ENCODE results near the gene LZTR1. TPM values are rescaled to one million over a fixed set of nuclear protein-coding genes. Genes with fewer than 3 reads are reported as not detected.

The LZTR1 gene
- total RNA-seq, 1 donor from 2014 or later = 51.6 TPM

DNA sequence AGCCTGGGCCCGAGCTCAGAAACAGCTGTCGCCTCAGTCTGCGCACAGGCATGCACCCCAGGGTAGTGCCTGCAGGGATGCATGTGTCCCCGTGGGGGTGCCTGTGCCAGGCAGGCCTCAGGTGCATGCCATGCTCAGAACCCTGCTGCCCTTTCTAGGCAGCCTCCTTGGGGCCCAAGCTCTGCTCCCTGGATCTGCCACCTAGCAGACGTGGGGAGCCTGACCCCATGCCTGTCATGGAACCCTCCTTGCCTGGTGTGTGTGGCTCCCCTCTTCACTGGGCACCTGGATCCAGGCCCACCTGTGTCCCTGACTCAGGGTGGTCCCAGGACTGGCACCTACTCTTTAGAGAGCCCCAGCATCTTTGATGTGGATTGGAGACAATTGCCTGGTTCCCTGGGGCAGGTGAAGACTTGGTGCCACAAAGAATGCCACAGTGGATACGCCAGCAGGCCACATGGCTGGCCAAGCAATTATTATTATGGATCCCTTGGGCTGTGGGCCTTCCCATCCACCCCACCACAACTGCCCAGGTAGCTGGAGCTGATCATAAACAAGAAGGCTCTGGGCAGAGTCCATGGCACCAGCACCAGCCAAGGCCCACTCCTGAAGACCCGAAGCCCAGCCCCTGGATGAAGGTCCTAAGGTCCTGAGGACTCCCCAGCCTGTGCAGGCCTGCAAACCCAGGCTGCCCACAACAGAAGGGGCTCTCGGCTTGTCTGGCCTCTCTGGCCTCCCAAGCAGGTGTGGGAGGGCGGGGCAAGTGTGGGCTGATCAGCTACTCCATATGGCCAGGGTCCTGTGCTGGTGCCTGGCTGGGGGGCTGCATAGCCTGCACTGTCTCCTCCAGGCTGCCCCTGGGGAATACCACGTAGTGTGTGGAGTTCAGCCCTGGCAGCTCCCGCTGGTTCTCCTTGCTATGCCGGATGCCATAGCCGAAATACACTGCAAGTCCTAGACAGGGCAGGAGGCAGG lies 46.5 kb downstream of the LZTR1 start:
- Histone ChIP-seq H3K9me3 (no peaks in the 10 kb centered on the region), H3K27ac (no peak overlapping the region), H3K4me1 (peaks cover 13% of the 10 kb centered on the region), H3K27me3 (ENCODE audit: low read depth) (peaks cover 33% of the 10 kb centered on the region), H3K4me3 (no peak overlapping the region), H3K36me3 (no peaks in the 10 kb centered on the region)
- intact Hi-C loops (cut with DNase I) = no loop called here
- ATAC-seq (no peak), DNase-seq (no peak)
- TF ChIP-seq, protein P1, sequence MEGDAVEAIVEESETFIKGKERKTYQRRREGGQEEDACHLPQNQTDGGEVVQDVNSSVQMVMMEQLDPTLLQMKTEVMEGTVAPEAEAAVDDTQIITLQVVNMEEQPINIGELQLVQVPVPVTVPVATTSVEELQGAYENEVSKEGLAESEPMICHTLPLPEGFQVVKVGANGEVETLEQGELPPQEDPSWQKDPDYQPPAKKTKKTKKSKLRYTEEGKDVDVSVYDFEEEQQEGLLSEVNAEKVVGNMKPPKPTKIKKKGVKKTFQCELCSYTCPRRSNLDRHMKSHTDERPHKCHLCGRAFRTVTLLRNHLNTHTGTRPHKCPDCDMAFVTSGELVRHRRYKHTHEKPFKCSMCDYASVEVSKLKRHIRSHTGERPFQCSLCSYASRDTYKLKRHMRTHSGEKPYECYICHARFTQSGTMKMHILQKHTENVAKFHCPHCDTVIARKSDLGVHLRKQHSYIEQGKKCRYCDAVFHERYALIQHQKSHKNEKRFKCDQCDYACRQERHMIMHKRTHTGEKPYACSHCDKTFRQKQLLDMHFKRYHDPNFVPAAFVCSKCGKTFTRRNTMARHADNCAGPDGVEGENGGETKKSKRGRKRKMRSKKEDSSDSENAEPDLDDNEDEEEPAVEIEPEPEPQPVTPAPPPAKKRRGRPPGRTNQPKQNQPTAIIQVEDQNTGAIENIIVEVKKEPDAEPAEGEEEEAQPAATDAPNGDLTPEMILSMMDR (IDR thresholded peaks at IDR 0.05) = no peak

DNA sequence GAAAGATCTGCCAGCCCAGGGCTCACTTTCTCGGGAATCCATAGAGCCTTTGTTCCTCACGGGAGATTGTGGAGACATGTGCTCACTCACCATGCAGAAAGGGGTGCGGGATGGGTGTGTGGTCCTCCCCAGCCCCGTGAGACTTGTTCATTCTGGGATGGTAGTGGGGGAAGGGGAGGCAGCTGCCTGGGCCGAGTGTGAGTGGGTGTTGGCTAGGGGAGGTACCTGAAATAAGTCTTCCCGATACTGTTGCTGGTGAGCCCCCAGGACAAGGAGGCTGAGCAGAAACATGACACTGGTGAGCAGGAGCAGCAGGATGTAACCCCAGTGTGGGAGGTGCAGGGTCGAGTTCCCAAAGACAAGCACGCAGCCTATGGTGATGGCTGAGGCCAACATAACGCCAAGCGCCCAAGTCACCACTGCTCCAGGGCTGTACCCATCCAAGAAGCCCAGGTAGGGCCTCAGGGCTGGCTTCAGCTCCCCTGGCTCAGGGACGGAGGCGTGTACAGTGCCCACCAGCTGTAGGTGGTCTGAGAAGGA lies 47.5 kb downstream of the LZTR1 start:
- H3K27me3 ChIP-seq (ENCODE audit: low read depth) = peaks cover 33% of the 10 kb centered on the region

DNA sequence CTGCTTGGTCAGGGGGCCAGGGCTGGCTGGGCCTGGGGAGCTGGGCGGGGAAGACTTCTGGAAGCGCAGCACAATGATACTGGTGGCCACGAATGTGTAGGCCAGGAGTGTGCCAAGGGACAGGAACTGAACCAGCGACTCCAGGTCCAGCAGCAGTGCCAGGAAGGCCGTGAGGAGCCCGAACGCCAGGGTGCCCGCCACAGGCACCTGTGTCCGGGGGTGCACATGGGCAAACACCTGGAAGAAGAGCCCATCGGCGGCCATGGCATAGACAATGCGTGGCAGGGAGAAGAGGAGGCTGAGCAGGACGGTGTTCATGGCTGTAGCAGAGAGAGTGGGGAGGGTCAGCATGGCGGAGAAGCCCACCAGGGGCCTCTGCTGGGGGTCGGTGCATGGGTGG lies 47.9 kb downstream of the LZTR1 start:
- DNase-seq (no peak), ATAC-seq (no peak)
- no peak overlapping the region for H3K27ac ChIP-seq
- H3K4me3 ChIP-seq = no peak overlapping the region
- H3K27me3 ChIP-seq (ENCODE audit: low read depth) = peaks cover 33% of the 10 kb centered on the region
- H3K9me3 ChIP-seq = no peaks in the 10 kb centered on the region
- no peaks in the 10 kb centered on the region for H3K36me3 ChIP-seq
- intact Hi-C loops (cut with DNase I) = no loop called here
- H3K4me1 ChIP-seq = peaks cover 13% of the 10 kb centered on the region
- TF ChIP-seq, protein P1 (IDR thresholded peaks at IDR 0.05) = no peak

More for the DNA sequence above, 47.5 kb downstream of the LZTR1 start:
- intact Hi-C loops (cut with DNase I) = no loop called here
- ATAC-seq (no peak), DNase-seq (no peak)
- Histone ChIP-seq H3K36me3 (no peaks in the 10 kb centered on the region), H3K9me3 (no peaks in the 10 kb centered on the region), H3K27ac (no peak overlapping the region), H3K4me1 (peaks cover 13% of the 10 kb centered on the region), H3K4me3 (no peak overlapping the region)
- TF ChIP-seq, protein P1 (IDR thresholded peaks at IDR 0.05) = no peak

DNA sequence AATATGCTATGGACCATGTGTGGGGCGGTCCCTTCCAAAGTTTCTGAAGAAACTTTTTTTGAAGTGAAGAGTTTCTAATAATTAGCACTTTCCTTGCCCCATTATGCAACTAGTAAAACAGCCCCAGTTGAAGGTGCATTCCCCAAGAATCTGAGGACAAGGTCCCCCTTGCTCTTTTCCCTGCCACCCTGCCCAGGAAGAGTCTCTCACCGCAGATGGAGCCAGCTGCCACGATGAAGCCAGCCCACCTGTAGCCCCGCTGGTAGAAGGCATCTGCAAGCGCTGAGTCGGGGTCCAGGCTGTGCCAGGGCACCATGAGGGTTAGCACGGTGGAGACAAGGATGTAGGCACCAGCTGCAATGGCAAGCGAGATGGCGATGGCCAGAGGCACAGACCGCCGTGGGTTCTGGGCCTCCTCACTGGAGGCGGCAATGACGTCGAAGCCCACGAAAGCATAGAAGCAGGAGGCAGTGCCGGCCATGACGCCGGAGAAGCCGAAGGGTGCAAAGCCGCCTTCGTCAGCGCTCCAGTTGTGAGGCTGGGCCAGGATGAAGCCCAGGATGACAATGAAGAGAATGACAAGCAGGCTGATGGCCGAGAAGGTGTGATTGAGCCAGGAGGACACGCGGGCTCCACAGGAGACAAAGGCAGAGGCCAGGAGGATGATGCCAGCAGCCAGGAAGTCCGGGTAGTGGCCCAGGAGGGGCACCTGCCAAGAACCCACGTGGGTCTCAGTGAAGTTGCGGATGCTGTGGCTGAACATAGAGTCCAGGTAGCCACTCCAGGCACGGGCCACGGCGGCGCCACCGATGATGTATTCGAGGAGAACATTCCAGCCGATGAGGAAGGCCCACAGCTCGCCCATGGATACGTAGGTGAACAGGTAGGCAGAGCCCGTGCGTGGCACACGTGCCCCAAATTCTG lies 48.8 kb downstream of the LZTR1 start:
- TF ChIP-seq, protein P1 (IDR thresholded peaks at IDR 0.05) = no peak
- Histone ChIP-seq H3K27me3 (ENCODE audit: low read depth) (peaks cover 33% of the 10 kb centered on the region), H3K4me1 (peaks cover 13% of the 10 kb centered on the region), H3K27ac (no peak overlapping the region), H3K4me3 (no peak overlapping the region), H3K36me3 (no peaks in the 10 kb centered on the region), H3K9me3 (no peaks in the 10 kb centered on the region)
- ATAC-seq (no peak), DNase-seq (no peak)
- intact Hi-C loops (cut with DNase I) = no loop called here

DNA sequence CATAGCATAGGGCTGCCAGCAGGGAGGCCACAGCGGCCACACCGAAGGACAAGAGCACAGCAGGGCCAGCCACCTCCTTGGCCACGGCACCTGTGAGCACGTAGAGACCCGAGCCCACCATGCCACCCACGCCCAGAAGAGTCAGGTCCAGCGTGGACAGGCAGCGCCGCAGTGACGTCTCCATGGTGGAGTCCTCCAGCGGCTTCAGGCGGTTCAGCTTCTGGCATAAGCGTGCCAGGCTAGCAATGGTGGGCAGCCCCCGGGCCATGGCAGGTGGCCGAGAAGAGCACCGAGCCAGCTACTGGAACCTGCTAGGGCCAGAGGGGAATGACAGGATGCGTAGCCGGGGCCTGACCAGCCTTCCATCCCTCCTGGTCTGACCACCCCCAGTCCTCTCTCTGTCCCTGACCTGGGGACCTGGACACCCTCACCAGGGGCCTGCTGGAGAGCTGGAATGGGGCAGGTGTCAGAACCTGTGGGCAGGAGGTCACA lies 49.5 kb downstream of the LZTR1 start:
- TF ChIP-seq, protein P1 (IDR thresholded peaks at IDR 0.05) = no peak
- Histone ChIP-seq H3K27ac (no peak overlapping the region), H3K9me3 (no peaks in the 10 kb centered on the region), H3K27me3 (ENCODE audit: low read depth) (peaks cover 33% of the 10 kb centered on the region), H3K4me3 (peak overlapping the region; percentile 46), H3K4me1 (peaks cover 13% of the 10 kb centered on the region), H3K36me3 (no peaks in the 10 kb centered on the region)
- intact Hi-C loops (cut with DNase I) = no loop called here
- ATAC-seq (peak in 1 of 2 donors; percentile 2), DNase-seq (no peak)
